Kidney epithelial cell (primary cell): ENCODE results near the gene ZBTB8A. TPM values are rescaled to one million over a fixed set of nuclear protein-coding genes. Genes with fewer than 3 reads are reported as not detected.
"Not testable (repeated sequence)": the region's sequence is repeated elsewhere in the genome, so short reads cannot be mapped to it uniquely, and the experiment has no call there.

Experiments used
- DNase-seq: peaks from one replicate; pipeline ENCODE4 v3.0.0-alpha.2; 2010; ENCODE audit warnings: low read depth
- H3K27me3 ChIP-seq: 2 replicates; pipeline ENCODE4 v1.6.0; 2011; ENCODE audit warnings: low read length; ENCODE audit not compliant: control insufficient read depth, insufficient read depth
- H3K36me3 ChIP-seq: 2 replicates; pipeline ENCODE4 v1.5.1; 2011; ENCODE audit warnings: low read length; ENCODE audit not compliant: control insufficient read depth, insufficient read depth
- H3K4me3 ChIP-seq: 2 replicates; pipeline ENCODE4 v1.5.1; 2011; ENCODE audit warnings: low read depth, mild to moderate bottlenecking, control low read depth, low read length
- total RNA-seq: library from RNA; depleted of rRNA; stranded (reverse); fragments of >200 nt; gene quantifications from 2 replicates; pipeline ENCODE4 v1.2.3, GENCODE V29; 2015
- TF ChIP-seq, protein P1 (sequence below): IDR thresholded peaks from 2 replicates; pipeline ENCODE4 v1.5.1; 2011; ENCODE audit warnings: mild to moderate bottlenecking, moderate library complexity, low read length, control low read depth, inconsistent platforms; ENCODE audit not compliant: insufficient read depth, poor library complexity, severe bottlenecking

Gene ZBTB8A
- total RNA-seq, 1 donor from 2014 or later, result 7.5 TPM

DNA sequence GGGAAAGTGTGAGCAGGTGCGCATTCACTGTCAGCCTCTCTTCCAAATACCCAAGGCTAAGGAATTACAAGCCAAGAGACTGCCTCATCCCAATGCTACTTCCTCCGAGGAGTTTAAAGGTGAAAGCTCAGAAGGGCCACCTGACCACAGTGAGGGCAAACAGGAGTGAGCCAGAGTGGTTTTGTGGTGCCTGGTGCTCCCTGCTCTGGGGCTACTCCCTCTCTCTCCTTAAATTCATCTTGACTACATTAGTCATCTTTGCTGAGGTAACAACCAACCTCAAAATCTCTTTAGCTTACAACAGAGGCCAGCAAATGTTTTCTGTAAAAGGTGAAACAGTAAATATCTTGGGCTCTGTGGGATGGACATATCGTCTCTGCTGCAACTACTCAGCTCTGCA is 14.2 kb upstream of the ZBTB8A start:
- TF ChIP-seq, protein P1, sequence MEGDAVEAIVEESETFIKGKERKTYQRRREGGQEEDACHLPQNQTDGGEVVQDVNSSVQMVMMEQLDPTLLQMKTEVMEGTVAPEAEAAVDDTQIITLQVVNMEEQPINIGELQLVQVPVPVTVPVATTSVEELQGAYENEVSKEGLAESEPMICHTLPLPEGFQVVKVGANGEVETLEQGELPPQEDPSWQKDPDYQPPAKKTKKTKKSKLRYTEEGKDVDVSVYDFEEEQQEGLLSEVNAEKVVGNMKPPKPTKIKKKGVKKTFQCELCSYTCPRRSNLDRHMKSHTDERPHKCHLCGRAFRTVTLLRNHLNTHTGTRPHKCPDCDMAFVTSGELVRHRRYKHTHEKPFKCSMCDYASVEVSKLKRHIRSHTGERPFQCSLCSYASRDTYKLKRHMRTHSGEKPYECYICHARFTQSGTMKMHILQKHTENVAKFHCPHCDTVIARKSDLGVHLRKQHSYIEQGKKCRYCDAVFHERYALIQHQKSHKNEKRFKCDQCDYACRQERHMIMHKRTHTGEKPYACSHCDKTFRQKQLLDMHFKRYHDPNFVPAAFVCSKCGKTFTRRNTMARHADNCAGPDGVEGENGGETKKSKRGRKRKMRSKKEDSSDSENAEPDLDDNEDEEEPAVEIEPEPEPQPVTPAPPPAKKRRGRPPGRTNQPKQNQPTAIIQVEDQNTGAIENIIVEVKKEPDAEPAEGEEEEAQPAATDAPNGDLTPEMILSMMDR, result no peak
- Histone ChIP-seq H3K36me3 (no peaks in the 10 kb centered on the region), H3K27me3 (no peaks in the 10 kb centered on the region), H3K4me3 (no peak overlapping the region)
- no peak for DNase-seq

DNA sequence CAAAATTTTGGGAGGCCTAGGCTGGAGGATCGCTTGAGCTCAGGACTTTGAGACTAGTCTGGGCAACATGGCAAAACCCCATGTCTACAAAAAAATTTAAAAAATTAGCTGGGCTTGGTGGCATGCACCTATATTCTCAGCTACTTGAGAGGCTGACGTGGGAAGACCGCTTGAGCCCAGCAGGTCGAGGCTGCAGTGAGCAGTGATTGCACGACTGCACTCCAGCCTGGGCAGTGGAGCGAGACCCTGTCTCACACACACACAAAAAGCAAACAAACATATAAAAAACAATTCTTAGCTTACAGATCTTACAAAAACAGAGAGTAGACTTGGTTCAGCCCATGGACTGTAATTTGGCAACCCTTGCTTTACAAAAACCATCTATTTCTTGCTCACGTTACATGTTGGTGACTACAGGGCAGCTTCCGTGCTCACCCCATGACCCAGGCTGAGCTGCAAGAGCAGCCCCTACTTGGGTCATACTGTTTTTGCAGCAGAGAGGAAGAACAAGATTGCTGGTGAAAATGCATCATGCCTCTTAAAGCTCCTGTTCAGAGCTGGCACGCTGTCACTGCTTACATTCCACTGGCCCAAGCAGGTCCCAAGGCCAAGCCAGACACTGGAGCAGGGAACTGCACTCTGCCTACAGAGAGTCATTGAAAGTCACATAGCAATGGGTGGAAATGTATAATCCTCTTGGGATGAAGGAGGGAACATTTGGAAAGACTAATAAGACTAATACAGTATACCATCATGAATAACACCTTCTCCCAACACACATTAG is 13.4 kb upstream of the ZBTB8A start:
- no peaks in the 10 kb centered on the region for H3K36me3 ChIP-seq
- H3K4me3 ChIP-seq, result no peak overlapping the region
- TF ChIP-seq, protein P1, result no peak
- no peaks in the 10 kb centered on the region for H3K27me3 ChIP-seq
- DNase-seq, result no peak

DNA sequence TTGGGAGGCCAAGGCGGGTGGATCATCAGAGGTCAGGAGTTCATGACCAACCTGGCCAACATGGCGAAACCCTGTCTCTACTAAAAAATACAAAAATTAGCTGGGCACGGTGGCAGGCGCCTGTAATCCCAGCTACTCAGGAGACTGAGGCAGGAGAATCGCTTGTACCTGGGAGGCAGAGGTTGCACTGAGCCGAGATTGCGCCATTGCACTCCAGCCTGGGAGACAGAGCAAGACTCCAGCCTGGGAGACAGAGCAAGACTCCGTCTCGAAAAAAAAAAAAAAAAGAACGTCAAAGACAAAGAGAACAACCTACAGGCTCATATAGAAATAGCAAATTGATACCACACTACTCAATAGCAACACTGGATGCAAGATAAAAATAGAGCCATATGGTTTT is 10.7 kb upstream of the ZBTB8A start:
- not testable (repeated sequence) for H3K4me3 ChIP-seq

DNA sequence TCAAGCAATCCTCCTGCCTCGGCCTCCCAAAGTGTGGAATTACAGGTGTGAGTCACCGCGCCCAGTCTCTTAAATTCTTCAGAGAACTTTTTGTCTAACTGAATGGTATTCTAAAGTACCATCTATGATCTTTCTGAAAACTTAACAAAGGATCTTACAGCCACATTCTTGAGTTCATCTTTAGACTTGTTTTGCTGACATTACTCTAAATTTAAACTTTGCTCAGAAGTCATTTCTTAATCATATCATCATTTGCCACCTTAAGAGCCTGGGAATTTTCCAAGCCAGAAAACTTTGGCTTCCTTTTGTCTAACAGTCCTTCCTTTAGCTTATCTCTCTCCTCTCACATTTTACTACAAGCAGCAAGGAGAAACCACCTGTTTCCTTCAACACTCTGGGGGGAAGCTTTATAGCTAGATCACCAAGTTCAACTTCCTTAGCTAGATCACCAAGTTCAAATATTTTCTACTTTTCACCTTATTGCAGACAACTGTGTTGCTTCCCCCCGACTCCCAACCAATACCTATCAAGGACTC is 5.4 kb upstream of the ZBTB8A start:
- Histone ChIP-seq H3K4me3 (no peak overlapping the region), H3K36me3 (no peaks in the 10 kb centered on the region), H3K27me3 (no peaks in the 10 kb centered on the region)
- TF ChIP-seq, protein P1, result no peak
- no peak for DNase-seq

More for the DNA sequence above, 10.7 kb upstream of the ZBTB8A start:
- DNase-seq, H3K36me3 ChIP-seq, H3K27me3 ChIP-seq: not testable (repeated sequence)

DNA sequence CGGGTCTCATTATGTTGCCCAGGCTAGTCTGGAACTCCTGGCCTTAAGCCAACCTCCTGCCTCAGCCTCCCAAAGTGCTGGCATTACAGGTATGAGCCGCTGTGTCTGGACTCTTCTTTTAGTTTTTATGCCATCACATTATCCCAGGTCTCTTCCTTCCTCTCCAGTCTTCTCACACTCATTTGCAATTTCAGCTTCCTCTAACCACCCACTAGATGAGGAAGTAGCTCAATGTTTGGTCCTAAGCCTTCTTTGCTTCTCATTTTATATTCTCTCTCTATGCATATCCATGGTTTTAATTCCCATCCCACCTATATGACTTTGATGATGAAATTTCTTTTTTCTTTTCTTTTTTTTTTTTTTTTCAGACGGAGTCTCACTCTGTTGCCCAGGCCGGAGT is 3.1 kb upstream of the ZBTB8A start:
- H3K27me3 ChIP-seq, result no peaks in the 10 kb centered on the region
- H3K36me3 ChIP-seq, result no peaks in the 10 kb centered on the region
- DNase-seq, result no peak

DNA sequence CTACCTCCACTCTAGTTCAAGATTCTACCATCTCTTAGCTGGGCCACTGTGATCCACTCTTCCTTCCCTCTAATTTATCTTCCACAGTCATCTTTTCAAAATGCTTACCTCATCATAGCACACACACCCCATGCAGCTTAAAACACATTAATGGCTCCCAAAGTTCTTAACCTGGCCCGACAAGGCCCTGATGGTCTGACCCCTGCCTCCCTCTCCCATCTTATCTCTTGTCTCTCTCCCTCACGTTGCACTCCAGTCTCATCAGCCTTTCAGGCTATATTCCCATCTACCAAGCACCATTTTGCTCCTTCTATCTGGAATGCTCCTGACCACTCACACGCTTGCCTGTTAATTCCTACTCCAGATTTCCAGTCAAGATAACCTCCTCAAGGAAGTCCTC is 2.5 kb upstream of the ZBTB8A start:
- DNase-seq, result no peak
- H3K36me3 ChIP-seq, result no peaks in the 10 kb centered on the region
- H3K27me3 ChIP-seq, result no peaks in the 10 kb centered on the region
- no peak overlapping the region for H3K4me3 ChIP-seq
- TF ChIP-seq, protein P1, result no peak

More for the DNA sequence above, 3.1 kb upstream of the ZBTB8A start:
- no peak overlapping the region for H3K4me3 ChIP-seq
- TF ChIP-seq, protein P1, result no peak
